Right cardiac atrium (tissue), 5 donors: ENCODE data around the gene TSKS. TPM values are rescaled to one million over a fixed set of nuclear protein-coding genes. Genes with fewer than 3 reads are reported as not detected.

Source experiments
- ATAC-seq, 2 donors: fragments of 200-7000 bp; cut with Tn5 transposase; one replicate each; pipeline versions ENCODE4 v1.8.0 to v1.9.1; 2020; ENCODE audit warnings: moderate library complexity in 2 of 2, mild to moderate bottlenecking in 1 of 2
- DNase-seq, 3 donors: peaks; one replicate each; pipeline ENCODE4 v3.0.0-alpha.2; 2020
- H3K27ac ChIP-seq: one replicate; pipeline ENCODE4 v1.5.1; 2013; ENCODE audit warnings: mild to moderate bottlenecking, low read length, control low read depth, moderate library complexity
- H3K27me3 ChIP-seq: one replicate; pipeline ENCODE4 v1.6.1; 2013; ENCODE audit not compliant: control insufficient read depth, insufficient read depth
- H3K4me1 ChIP-seq: one replicate; pipeline ENCODE4 v1.6.1; 2013; ENCODE audit warnings: low read length; ENCODE audit not compliant: control insufficient read depth, insufficient read depth
- H3K4me3 ChIP-seq: one replicate; pipeline ENCODE4 v1.5.1; 2013; ENCODE audit warnings: low read length, control low read depth
- H3K9me3 ChIP-seq: one replicate; pipeline ENCODE4 v1.6.1; 2013; ENCODE audit warnings: low read length; ENCODE audit not compliant: control insufficient read depth
- WGBS: extraction: QIAGEN DNeasy Blood & Tissue Kit; methylation state at CpG from one replicate; pipeline ENCODE4 v1.1.7; 2013; 5-methylcytosine and 5-hydroxymethylcytosine counted together
- intact Hi-C, 4 donors: fragments of 100-400 bp; cut with DNase I; formaldehyde crosslinking; loops; one replicate each; pipeline versions ENCODE4 v1.11.0 to v1.14.0; 2022 to 2023
- polyA plus RNA-seq: library from polyadenylated mRNA; stranded (reverse); fragments of 200-250 nt; gene quantifications from one replicate; pipeline ENCODE4 v1.2.3, GENCODE V29; 2013
- total RNA-seq, 4 donors: library from RNA; stranded (reverse); fragmentation: NEBNext Ultra II Directional; extraction: Animal tissue kit (Norgen Biotek cat#: 25700); gene quantifications; one replicate each; pipeline ENCODE4 v1.2.1, GENCODE V29; 2021
- donor health status: healthy with polysubstance abuse.
- donor health status: DM: no; HTN: yes; CAD: no.
- donor health status: DM: no; HTN: no; CAD: no.
- donor health status: DM: no; HTN: yes; CAD: no; lungs with severe emphysema.
- donor health status: DM: yes; HTN: yes; CAD: no.

Gene TSKS
- total and polyA plus RNA-seq, 5 donors, result 0.59 to 1.4 (median 1.1) TPM

DNA sequence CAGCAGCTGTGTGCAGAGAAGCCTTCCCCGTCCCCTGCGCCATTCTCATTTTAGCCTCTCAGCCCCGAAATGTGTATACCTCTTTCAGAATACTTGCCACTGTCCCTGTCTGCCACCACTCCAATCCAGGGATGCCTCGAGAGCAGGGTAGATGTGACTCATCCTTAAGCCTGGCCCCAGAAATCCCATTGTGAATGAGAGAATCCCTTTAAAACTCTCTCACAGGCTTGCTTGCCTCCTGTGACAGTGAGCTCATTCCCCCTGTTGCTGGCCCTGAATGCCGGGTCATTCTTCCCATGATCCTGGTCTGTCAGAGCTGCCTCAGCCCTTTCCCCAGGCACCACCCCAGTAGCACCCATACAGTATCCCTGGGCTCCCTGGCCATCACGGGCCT is 13.3 kb upstream of the TSKS start:
- Histone ChIP-seq H3K27ac (no peak overlapping the region), H3K4me1 (peaks cover 2% of the 10 kb centered on the region), H3K27me3 (no peaks in the 10 kb centered on the region), H3K4me3 (no peak overlapping the region), H3K9me3 (no peaks in the 10 kb centered on the region)
- 89% methylated on average over 6 of the region's 6 CpGs for WGBS
- intact Hi-C loops, result no loop called here
- ATAC-seq (no peak), DNase-seq (no peak)

DNA sequence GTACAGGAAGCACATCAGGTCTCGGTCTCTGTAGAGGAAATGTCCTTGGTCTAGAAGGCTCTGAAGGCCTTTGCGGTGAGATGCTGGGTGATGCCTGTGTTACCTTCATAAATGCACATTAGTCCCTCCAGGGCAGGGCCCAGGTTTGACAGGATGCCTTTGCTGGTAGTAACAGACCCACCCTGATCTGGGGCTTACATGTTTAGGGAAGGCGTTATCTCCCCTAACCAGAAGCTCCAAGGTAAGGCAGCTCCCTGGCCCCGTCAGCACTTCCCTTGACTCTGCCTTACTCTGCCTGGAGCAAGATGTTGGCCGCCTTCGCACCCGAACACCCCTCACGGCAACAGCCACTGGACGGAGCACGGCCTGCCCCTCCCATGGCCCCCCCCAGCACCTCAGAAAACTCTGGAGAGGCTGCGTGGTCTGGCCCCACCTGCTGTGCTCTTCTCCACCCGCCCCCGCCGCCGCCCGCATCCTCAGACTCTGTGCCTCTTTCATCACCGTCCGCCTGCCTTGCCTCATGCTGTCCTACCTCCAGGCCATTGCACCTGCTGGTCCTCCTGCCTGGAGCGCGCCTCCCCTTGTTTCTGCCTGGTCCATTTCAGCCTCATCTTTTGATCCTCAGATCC is 12.8 kb upstream of the TSKS start:
- Histone ChIP-seq H3K4me1 (peaks cover 2% of the 10 kb centered on the region), H3K27ac (no peak overlapping the region), H3K9me3 (no peaks in the 10 kb centered on the region), H3K27me3 (no peaks in the 10 kb centered on the region), H3K4me3 (no peak overlapping the region)
- intact Hi-C loops, result no loop called here
- DNase-seq, result no peak
- ATAC-seq, result no peak
- WGBS, result 91% methylated on average over 20 of the region's 20 CpGs

DNA sequence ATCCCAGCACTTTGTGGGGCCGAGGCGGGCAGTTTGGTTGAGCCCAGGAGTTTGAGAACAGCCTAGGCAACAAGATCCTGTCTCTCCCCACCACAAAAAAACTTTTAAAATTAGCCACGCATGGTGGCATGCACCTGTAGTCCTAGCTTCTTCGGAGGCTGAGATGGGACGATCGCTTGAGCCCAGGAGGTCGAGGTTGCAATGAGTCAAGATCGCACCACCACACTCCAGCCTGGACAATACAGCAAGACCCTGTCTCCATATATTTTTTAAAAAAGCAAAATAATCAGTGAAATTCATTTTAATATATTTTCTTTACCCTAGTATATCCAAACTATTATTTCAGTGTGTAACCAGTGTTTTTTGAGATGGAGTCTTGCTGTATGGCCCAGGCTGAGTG is 11.9 kb upstream of the TSKS start:
- intact Hi-C loops, result no loop called here
- no peaks in the 10 kb centered on the region for H3K27me3 ChIP-seq
- no peak overlapping the region for H3K4me3 ChIP-seq
- no peaks in the 10 kb centered on the region for H3K9me3 ChIP-seq
- H3K27ac ChIP-seq, result no peak overlapping the region
- no peak for DNase-seq
- peaks cover 2% of the 10 kb centered on the region for H3K4me1 ChIP-seq
- 95% methylated on average over 8 of the region's 8 CpGs for WGBS
- ATAC-seq, result no peak

DNA sequence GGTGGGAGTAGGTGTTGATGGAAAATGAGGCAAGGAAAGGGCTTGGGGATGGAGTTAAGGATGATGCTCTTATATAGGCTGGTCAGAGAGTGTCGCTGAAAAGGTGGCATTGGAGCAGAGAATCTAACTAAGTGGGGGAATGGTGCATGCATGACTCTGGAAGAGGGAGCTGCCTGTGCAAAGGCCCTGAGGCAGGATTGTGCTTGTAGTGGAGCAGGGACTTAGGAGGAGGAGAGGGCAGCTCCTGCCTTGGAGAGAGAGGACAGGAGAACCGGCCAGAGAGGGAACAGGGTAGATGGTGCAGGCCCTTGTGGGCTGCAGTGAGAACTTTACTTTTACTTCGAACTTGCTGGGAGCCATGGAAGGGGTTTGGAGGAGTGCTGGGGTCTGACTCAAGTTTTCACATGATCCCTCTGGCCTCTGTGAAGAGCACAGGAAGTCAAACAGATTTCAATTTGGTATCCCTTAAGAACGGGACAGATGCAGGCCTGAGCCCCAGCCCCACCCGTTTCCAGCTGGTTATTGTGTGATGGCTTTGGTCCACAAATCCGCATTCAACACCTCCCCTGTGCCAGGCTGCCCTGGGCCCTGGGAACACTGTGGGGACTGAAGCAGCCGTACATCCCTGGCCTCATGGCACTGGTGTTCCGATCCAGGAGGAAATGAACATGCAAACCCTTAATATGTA is 10.7 kb upstream of the TSKS start:
- Histone ChIP-seq H3K4me3 (no peak overlapping the region), H3K9me3 (no peaks in the 10 kb centered on the region), H3K4me1 (peaks cover 2% of the 10 kb centered on the region), H3K27ac (no peak overlapping the region), H3K27me3 (no peaks in the 10 kb centered on the region)
- DNase-seq, result peak in 1 of 3 donors; percentile 43
- intact Hi-C loops, result no loop called here
- WGBS, result 64% methylated on average over 8 of the region's 8 CpGs
- ATAC-seq, result no peak

DNA sequence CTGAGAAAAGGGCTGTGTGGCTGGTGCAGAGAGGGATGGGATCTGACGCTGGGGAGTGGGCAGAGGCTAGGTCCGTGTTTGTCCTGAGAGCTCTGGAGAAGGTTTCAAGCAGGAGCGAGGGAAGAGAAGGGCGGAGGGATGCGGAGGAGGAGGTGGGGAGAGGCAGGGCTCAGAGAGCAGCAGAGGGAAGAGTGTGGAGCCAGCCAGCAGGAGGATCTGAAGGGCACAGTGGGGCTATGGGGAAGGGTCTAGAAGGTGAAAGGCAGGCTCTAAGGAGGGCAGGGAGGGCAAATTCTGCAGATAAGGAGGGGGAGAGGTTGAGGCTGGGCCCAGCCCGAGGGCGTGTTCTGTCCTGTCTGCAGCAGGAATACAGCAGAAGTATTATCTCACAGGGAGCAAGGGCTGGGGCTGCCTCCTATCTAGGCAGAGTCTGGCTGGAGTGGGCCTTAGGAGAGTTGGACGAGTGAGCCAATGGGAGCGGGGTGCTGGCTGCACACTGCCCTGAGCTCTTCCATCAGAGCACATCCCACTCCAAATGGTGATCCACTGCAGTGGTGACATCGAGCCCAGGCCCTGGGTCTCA is 9.8 kb upstream of the TSKS start:
- H3K4me3 ChIP-seq, result no peak overlapping the region
- peaks cover 2% of the 10 kb centered on the region for H3K4me1 ChIP-seq
- no peak overlapping the region for H3K27ac ChIP-seq
- WGBS, result 74% methylated on average over 10 of the region's 10 CpGs
- H3K27me3 ChIP-seq, result no peaks in the 10 kb centered on the region
- DNase-seq, result no peak
- ATAC-seq, result no peak
- intact Hi-C loops, result no loop called here
- no peaks in the 10 kb centered on the region for H3K9me3 ChIP-seq

DNA sequence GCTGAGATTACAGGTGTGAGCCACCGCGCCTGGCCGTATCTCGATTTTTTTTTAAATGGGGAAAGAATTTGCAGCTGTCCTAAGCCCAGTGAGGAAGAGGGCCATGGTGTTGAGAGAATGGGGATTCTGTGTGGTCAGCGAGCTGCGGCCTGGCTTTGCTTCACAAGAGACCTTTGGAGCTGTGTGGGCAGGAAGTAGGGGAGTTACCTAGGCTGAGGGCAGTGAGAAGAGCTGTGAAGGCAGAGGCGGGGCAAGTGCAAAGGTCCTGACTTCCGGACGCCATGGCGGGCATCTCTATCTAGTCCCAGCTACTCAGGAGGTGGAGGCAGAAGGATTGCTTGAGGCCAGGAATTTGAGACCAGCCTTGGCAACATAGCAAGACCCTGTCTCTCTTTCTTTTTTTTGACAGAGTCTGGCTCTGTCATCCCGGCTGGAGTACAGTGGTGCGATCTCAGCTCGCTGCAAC is 8.6 kb upstream of the TSKS start:
- Histone ChIP-seq H3K4me3 (no peak overlapping the region), H3K4me1 (peaks cover 5% of the 10 kb centered on the region), H3K9me3 (no peaks in the 10 kb centered on the region), H3K27ac (no peak overlapping the region), H3K27me3 (no peaks in the 10 kb centered on the region)
- WGBS, result 84% methylated on average over 13 of the region's 13 CpGs
- intact Hi-C loops, result no loop called here
- ATAC-seq (no peak), DNase-seq (no peak)

DNA sequence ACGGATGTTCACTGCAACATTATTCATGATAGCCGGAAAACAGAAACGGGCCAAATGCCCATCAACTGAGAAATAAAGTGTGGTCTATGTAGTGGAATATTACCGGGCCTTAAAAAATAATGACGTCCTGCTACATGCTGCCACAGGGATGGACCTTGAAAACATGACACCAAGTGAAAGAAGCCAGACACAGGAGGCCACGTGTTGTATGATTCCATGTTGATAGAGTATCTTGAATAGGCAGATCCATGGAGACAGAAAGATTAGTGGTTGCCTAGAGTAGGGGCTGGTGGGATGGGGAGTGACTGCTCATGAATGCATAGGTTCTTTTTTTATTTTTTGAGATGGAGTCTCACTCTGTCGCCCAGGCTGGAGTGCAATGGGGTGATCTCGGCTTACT is 7.4 kb upstream of the TSKS start:
- no peak overlapping the region for H3K4me3 ChIP-seq
- DNase-seq (no peak), ATAC-seq (no peak)
- intact Hi-C loops, result no loop called here
- H3K27ac ChIP-seq, result no peak overlapping the region
- WGBS, result 87% methylated on average over 8 of the region's 8 CpGs
- H3K4me1 ChIP-seq, result peaks cover 5% of the 10 kb centered on the region
- H3K27me3 ChIP-seq, result no peaks in the 10 kb centered on the region
- H3K9me3 ChIP-seq, result no peaks in the 10 kb centered on the region

DNA sequence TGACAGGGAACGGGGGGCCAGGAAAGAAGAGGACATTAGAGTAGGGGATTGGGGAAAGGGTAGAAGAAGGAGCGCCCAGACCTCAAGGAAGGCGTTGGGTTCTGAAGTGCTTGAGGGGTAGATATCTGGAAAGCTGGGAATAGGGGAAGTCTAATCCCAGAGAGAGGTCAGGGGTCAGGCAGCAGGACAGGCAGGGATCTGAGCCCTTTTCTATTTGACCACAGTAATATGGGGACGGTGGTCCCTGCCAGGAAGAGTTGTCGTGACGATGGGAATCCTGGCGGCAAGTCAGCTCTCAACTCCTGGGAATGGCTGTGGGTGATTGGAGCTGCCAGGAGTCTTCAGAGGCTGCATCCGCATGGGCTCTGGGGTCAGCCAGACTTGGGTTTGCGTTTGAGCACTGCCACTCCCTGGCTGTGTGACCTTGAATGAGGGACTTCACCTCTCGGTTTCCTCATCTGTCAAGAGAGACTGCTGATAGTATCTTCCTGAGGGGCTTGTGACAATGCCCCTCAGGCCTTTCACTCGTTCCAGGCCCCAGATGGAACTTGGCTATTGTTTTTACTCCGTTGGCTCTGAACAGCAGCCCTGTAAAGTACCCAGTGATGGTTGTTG is 5.0 kb upstream of the TSKS start:
- H3K4me3 ChIP-seq, result peak overlapping the region; percentile 56
- peaks cover 3% of the 10 kb centered on the region for H3K4me1 ChIP-seq
- DNase-seq (peak in 1 of 3 donors; percentile 59), ATAC-seq (no peak)
- H3K9me3 ChIP-seq, result no peaks in the 10 kb centered on the region
- no peak overlapping the region for H3K27ac ChIP-seq
- no peaks in the 10 kb centered on the region for H3K27me3 ChIP-seq
- 31% methylated on average over 12 of the region's 12 CpGs for WGBS
- intact Hi-C loops, result loop anchor here in 1 of 4 donors (5.0 to 10.0 kb wide), 2 partner anchors 34 to 83 kb away; partner anchors contain the start of gene ADM5

DNA sequence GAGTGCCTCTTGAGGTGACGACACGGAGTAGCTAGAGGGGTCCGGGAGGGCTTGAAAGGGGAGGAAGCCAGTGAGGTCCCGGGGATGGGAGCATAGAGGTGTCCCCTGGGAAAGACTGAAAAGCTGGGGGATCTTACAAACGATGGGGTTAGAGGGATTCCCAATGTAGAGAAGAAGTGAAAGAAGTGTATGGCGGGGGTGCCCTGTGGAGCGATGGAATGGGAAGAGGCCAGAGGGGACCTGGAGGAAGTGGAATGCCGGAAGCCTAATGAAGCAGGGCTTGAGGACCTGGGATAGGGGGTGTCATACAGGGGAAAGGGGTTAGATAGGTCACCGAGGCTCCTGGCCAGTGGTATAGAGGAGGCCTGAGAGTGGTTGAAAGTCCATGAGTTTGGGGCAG is 4.3 kb upstream of the TSKS start:
- WGBS, result under 1% methylated on average over 9 of the region's 9 CpGs
- H3K4me1 ChIP-seq, result peaks cover 3% of the 10 kb centered on the region
- H3K27me3 ChIP-seq, result no peaks in the 10 kb centered on the region
- H3K4me3 ChIP-seq, result peak overlapping the region; percentile 56
- no peaks in the 10 kb centered on the region for H3K9me3 ChIP-seq
- intact Hi-C loops, result loop anchor here in 1 of 4 donors (5.0 to 10.0 kb wide), 2 partner anchors 35 to 83 kb away; partner anchors contain the start of gene ADM5
- H3K27ac ChIP-seq, result peak overlapping the region; percentile 43
- no peak for ATAC-seq
- DNase-seq, result no peak

DNA sequence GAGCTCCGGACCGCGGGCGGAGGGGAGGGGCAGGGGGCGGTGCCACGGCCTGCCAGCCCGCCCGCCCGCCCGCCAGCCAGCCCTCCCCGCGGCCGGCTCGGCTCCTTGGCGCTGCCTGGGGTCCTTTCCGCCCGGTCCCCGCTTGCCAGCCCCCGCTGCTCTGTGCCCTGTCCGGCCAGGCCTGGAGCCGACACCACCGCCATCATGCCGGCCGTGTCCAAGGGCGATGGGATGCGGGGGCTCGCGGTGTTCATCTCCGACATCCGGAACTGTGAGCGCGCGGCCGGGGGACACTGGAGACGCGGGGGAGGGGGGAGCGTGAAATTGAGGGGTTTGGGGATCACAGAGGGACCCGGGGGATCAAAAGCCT is 3.8 kb upstream of the TSKS start, which contains the start of gene AP2A1:
TSS of gene AP2A1 (plus strand) at position 72 of the 370 bp plus-strand sequence. CDS start at position 205, 133 bp downstream.
- intact Hi-C loops, result loop anchor here in 1 of 4 donors (5.0 to 10.0 kb wide), 2 partner anchors 35 to 82 kb away; partner anchors contain the start of gene ADM5
- H3K27ac ChIP-seq, result peak within 1 kb of the TSS; percentile 96
- no peaks in the 10 kb centered on the region for H3K9me3 ChIP-seq
- peaks cover 5% of the 10 kb centered on the region for H3K4me1 ChIP-seq
- no peak for ATAC-seq
- H3K27me3 ChIP-seq, result no peaks in the 10 kb centered on the region
- H3K4me3 ChIP-seq, result peak within 1 kb of the TSS; percentile 56
- under 1% methylated on average over 38 of the region's 38 CpGs for WGBS
- DNase-seq, result no peak
